Gastroesophageal sphincter (tissue), 4 donors: ENCODE measurements around the gene CRYBA2. TPM values are rescaled to one million over a fixed set of nuclear protein-coding genes. Genes with fewer than 3 reads are reported as not detected.

ENCODE experiments used
- ATAC-seq: fragments of 150-250 bp; one replicate; pipeline ENCODE4 v1.9.1; 2016; ENCODE audit warnings: mild to moderate bottlenecking, moderate library complexity
- H3K27ac ChIP-seq, 4 donors: fragments of 200-600 bp; sonication (generic) in 3 of 4; 1 replicate in 3 of 4; 2 replicates in 1 of 4; pipeline ENCODE4 v1.5.1; 2016 to 2019
- H3K27me3 ChIP-seq: fragments of 200-600 bp; sonication (generic); one replicate; pipeline ENCODE4 v1.5.1; 2019
- H3K36me3 ChIP-seq, 2 donors: fragments of 200-600 bp; sonication (generic); one replicate each; pipeline ENCODE4 v1.5.1; 2019; ENCODE audit warnings: control low read depth in 1 of 2
- H3K4me1 ChIP-seq, 3 donors: fragments of 200-600 bp; sonication (generic); 1 replicate in 2 of 3; 2 replicates in 1 of 3; pipeline ENCODE4 v1.5.1; 2016 to 2019; ENCODE audit warnings: control low read depth in 2 of 3
- H3K4me3 ChIP-seq, 2 donors: fragments of 200-600 bp; sonication (generic); one replicate each; pipeline ENCODE4 v1.5.1; 2019; ENCODE audit warnings: mild to moderate bottlenecking in 1 of 2, moderate library complexity in 1 of 2
- H3K9me3 ChIP-seq, 3 donors: fragments of 200-600 bp; sonication (generic); one replicate each; pipeline ENCODE4 v1.5.1; 2017 to 2019; ENCODE audit warnings: control low read depth in 2 of 3
- CTCF ChIP-seq, 4 experiments: fragments of 200-600 bp in 2 of 4; fragments of 450-650 bp in 2 of 4; sonication (generic) in 1 of 4; IDR thresholded peaks; one replicate each; pipeline ENCODE4 v1.5.1; 2017 to 2019; ENCODE audit warnings: antibody characterized with exemption in 4 of 4, mild to moderate bottlenecking in 2 of 4, moderate library complexity in 2 of 4
- EP300 ChIP-seq: sonication (generic); formaldehyde crosslinking; IDR thresholded peaks from one replicate; pipeline ENCODE4 v1.6.1; 2017; ENCODE audit warnings: antibody characterized with exemption, mild to moderate bottlenecking
- POLR2A ChIP-seq, 2 donors: fragments of 450-650 bp; IDR thresholded peaks; one replicate each; pipeline ENCODE4 v1.6.1; 2017; ENCODE audit warnings: antibody characterized with exemption in 2 of 2, mild to moderate bottlenecking in 2 of 2, moderate library complexity in 1 of 2
- POLR2AphosphoS5 ChIP-seq: sonication (generic); formaldehyde crosslinking; IDR thresholded peaks from one replicate; pipeline ENCODE4 v1.6.1; 2017; ENCODE audit warnings: antibody characterized with exemption
- WGBS, 2 donors: methylation state at CpG; one replicate each; pipeline ENCODE4 v1.1.5; 2018; ENCODE audit warnings: low coverage in 1 of 2; 5-methylcytosine and 5-hydroxymethylcytosine counted together
- total RNA-seq, 4 donors: library from RNA; depleted of rRNA; stranded (reverse); fragments of >200 nt; gene quantifications; one replicate each; pipeline ENCODE4 v1.1.0, GENCODE V29; 2016

The CRYBA2 gene
- total RNA-seq, 4 donors from 2014 or later = not detected

- Histone ChIP-seq H3K9me3 (no peaks in the 10 kb centered on the region), H3K27me3 (peaks cover 98% of the 10 kb centered on the region), H3K4me3 (no peak overlapping the region), H3K27ac (no peak overlapping the region), H3K4me1 (peaks cover 0 to 31% (median 5%) of the 10 kb centered on the region in 3 donors), H3K36me3 (no peaks in the 10 kb centered on the region)
- WGBS, 2 donors = 24 to 25% methylated on average over 2 to 12 of the region's 34 CpGs
- no peak for TF ChIP-seq POLR2A (IDR thresholded peaks at IDR 0.05)
- TF ChIP-seq POLR2AphosphoS5 = no peak
- TF ChIP-seq CTCF (IDR thresholded peaks at IDR 0.05) = no peak
- TF ChIP-seq EP300 = no peak
- no peak for ATAC-seq
Observed at GRCh38 chr2:218961651-218962570, 31.3 kb downstream of the CRYBA2 start.

- Histone ChIP-seq H3K36me3 (no peaks in the 10 kb centered on the region), H3K4me1 (peaks cover 0 to 31% (median 5%) of the 10 kb centered on the region in 3 donors), H3K9me3 (no peaks in the 10 kb centered on the region), H3K4me3 (no peak overlapping the region), H3K27me3 (peaks cover 100% of the 10 kb centered on the region), H3K27ac (no peak overlapping the region)
- WGBS, 2 donors = 0 to 2% methylated on average over 3 to 4 of the region's 4 CpGs
- no peak for TF ChIP-seq EP300
- TF ChIP-seq CTCF (IDR thresholded peaks at IDR 0.05) = no peak
- TF ChIP-seq POLR2A (IDR thresholded peaks at IDR 0.05) = no peak
- no peak for TF ChIP-seq POLR2AphosphoS5
- no peak for ATAC-seq
Observed at GRCh38 chr2:218961229-218961628, 32.0 kb downstream of the CRYBA2 start.

GRCh38 chr2:218960309-218961165, 32.7 kb downstream of the CRYBA2 start:
- Histone ChIP-seq H3K9me3 (no peaks in the 10 kb centered on the region), H3K36me3 (no peaks in the 10 kb centered on the region), H3K27ac (no peak overlapping the region), H3K4me1 (peaks cover 0 to 31% (median 5%) of the 10 kb centered on the region in 3 donors), H3K27me3 (peaks cover 100% of the 10 kb centered on the region), H3K4me3 (peak overlapping the region in 1 of 2 donors; percentile 48)
- TF ChIP-seq POLR2AphosphoS5 = no peak
- TF ChIP-seq EP300 = no peak
- no peak for TF ChIP-seq CTCF (IDR thresholded peaks at IDR 0.05)
- no peak for TF ChIP-seq POLR2A (IDR thresholded peaks at IDR 0.05)
- ATAC-seq = no peak
- 4% methylated on average over 18 of the region's 87 CpGs; no CpG with 5 or more reads in 1 of the 2 donors for WGBS, 2 donors

- Histone ChIP-seq H3K9me3 (no peaks in the 10 kb centered on the region), H3K4me3 (peak overlapping the region in 1 of 2 donors; percentile 48), H3K27me3 (peaks cover 100% of the 10 kb centered on the region), H3K27ac (no peak overlapping the region), H3K4me1 (peaks cover 0 to 31% (median 5%) of the 10 kb centered on the region in 3 donors), H3K36me3 (no peaks in the 10 kb centered on the region)
- TF ChIP-seq POLR2AphosphoS5 (no peak), CTCF (IDR thresholded peaks at IDR 0.05) (no peak)
- ATAC-seq = no peak
- no CpG with 5 or more reads among the region's 67 CpGs for WGBS, 2 donors
Observed at GRCh38 chr2:218959761-218960308, 33.4 kb downstream of the CRYBA2 start.
